ENCODE results near the gene RAD18.

DNA sequence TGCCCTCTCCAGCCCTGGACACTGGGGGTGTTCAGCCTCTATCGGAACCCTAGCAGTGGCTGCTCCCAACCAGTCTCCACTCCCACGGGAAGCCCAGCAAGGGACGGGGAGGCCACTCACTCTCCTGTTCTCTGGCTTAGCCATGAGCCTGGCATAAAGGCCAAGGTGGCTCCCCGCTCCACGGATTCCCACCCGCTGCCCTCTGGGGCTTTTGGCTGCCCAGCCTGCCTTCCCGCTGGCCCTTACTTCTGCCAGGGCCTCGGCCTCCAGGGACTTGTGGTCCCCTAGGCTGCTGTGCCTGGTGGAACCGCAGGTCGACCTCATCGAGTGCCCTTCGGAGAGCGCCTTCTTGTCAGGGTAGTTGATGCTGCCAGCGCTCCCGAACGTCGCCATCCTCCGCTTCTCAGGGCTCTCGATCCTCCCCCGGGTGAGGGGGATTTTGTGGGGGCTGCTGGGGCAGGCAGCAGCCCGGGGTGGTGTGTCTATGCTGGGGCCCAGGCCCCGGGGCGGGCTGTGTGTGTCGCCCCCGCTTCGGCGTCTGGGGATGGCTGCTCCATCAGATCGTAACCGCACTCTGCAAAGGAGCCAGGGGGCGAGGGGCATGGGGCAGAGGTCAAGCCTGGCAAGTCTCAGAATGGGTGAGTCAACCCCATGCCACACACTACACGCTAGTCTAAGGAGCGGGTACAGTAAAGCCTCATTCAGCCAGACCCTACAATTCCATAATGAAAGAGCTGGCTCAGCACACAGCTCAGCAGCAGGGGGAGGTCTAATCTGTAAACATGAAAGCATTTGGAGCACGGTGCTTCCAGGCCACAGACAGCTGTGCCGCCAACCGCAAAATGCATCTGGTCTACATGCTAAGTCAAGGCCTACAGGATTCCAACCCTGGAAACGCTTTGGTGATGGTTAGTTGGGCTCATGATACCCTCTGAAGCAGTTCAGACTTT, 27.3 kb upstream of the RAD18 start:
- TF ChIP-seq SIN3A (IDR thresholded peaks at IDR 0.05; ENCODE audit: borderline replicate concordance, insufficient read depth, low read length): no peak
- TF ChIP-seq TAF1 (IDR thresholded peaks at IDR 0.05; ENCODE audit: borderline replicate concordance, insufficient read depth, low read length): no peak
- TF ChIP-seq, protein P1, sequence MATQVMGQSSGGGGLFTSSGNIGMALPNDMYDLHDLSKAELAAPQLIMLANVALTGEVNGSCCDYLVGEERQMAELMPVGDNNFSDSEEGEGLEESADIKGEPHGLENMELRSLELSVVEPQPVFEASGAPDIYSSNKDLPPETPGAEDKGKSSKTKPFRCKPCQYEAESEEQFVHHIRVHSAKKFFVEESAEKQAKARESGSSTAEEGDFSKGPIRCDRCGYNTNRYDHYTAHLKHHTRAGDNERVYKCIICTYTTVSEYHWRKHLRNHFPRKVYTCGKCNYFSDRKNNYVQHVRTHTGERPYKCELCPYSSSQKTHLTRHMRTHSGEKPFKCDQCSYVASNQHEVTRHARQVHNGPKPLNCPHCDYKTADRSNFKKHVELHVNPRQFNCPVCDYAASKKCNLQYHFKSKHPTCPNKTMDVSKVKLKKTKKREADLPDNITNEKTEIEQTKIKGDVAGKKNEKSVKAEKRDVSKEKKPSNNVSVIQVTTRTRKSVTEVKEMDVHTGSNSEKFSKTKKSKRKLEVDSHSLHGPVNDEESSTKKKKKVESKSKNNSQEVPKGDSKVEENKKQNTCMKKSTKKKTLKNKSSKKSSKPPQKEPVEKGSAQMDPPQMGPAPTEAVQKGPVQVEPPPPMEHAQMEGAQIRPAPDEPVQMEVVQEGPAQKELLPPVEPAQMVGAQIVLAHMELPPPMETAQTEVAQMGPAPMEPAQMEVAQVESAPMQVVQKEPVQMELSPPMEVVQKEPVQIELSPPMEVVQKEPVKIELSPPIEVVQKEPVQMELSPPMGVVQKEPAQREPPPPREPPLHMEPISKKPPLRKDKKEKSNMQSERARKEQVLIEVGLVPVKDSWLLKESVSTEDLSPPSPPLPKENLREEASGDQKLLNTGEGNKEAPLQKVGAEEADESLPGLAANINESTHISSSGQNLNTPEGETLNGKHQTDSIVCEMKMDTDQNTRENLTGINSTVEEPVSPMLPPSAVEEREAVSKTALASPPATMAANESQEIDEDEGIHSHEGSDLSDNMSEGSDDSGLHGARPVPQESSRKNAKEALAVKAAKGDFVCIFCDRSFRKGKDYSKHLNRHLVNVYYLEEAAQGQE (IDR thresholded peaks at IDR 0.05; ENCODE audit: insufficient read depth in 1 of 2, low read depth in 2 of 2, low read length in 2 of 2): no peak
- no peak for TF ChIP-seq POLR2AphosphoS5 (IDR thresholded peaks at IDR 0.05; ENCODE audit: low read depth, low read length)
